ENCODE data around the gene MORC1.
A peak's percentile ranks its signal among the peaks of the same experiment; 100 is the strongest.
"Not testable (repeated sequence)": the region's sequence is repeated elsewhere in the genome, so short reads cannot be mapped to it uniquely, and the experiment has no call there.

The MORC1 gene, protein sequence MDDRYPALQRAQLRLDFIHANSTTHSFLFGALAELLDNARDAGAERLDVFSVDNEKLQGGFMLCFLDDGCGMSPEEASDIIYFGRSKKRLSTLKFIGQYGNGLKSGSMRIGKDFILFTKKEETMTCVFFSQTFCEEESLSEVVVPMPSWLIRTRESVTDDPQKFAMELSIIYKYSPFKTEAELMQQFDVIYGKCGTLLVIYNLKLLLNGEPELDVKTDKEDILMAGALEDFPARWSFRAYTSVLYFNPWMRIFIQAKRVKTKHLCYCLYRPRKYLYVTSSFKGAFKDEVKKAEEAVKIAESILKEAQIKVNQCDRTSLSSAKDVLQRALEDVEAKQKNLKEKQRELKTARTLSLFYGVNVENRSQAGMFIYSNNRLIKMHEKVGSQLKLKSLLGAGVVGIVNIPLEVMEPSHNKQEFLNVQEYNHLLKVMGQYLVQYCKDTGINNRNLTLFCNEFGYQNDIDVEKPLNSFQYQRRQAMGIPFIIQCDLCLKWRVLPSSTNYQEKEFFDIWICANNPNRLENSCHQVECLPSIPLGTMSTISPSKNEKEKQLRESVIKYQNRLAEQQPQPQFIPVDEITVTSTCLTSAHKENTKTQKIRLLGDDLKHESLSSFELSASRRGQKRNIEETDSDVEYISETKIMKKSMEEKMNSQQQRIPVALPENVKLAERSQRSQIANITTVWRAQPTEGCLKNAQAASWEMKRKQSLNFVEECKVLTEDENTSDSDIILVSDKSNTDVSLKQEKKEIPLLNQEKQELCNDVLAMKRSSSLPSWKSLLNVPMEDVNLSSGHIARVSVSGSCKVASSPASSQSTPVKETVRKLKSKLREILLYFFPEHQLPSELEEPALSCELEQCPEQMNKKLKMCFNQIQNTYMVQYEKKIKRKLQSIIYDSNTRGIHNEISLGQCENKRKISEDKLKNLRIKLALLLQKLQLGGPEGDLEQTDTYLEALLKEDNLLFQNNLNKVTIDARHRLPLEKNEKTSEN

DNA sequence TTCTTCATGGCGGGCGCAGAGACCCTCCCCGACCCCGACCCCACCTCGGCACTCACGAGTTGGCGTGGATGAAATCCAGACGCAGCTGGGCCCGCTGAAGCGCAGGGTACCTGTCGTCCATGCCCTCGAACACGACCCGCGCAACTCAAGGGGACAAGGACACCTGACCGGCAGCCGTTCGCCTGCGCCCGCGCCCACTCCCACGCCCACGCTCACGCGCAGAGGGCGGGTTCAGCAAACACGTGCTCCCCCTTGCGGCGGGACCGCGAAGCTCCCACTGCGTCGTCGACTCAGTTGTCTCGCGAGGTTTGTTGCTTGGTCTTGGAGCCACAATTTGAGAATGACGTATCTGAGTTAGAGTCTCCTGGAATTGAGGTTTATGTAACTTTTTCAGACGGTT, at the start of gene MORC1:
TSS of gene MORC1 (minus strand) at position 196 of the 400 bp plus-strand sequence. CDS start at position 121, 75 bp downstream.
- no peak for DNase-seq (ENCODE audit: low spot score)

DNA sequence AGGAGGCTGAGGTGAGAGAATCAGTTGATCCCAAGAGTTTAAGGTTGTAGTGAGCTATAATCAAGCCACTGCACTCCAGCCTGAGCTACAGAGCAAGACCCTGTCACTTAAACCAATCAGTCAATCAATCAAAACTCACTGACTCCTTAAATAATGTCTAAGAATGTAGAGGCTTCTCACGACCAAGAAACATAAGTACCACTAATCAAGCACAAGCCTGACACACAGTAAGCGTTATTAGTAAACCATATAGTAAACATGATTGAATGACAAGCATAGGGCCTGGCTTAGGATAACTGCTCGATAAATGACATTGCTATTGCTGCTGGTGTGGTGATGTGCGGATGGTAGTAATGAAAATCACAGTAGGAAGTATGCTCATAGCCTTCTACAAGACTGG, 48.0 kb upstream of the MORC1 start:
- no peak for DNase-seq (ENCODE audit: low spot score)

DNA sequence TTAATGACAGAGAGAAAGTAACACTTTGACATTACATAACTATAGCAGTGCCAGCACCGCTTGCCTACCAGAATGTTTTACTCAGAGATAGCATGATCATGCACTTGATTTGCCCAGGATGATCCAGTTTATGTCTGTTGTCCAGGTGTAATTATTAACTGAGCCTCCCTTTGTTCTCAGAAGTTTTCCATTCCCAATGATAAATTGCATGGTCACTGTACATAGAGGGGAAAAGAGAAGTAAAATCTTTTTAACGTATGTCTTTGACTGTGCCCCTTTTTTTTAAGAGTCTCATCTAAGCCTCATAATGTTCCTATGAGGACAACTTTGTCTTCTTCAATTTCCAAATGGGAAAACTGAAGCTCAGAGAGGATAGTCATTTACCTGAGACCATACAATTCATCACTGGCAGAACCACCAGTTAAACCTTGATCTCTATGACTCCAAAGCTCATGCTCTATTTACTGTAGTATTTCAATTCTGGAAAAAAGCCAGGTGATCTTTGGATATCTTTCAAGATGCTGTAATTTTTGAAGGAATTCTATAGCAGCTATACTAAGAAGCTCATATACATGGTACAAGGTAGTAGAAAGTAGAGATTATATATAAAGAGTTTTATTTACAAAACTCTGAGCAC, 43.7 kb upstream of the MORC1 start:
- DNase-seq (ENCODE audit: low spot score): no peak

DNA sequence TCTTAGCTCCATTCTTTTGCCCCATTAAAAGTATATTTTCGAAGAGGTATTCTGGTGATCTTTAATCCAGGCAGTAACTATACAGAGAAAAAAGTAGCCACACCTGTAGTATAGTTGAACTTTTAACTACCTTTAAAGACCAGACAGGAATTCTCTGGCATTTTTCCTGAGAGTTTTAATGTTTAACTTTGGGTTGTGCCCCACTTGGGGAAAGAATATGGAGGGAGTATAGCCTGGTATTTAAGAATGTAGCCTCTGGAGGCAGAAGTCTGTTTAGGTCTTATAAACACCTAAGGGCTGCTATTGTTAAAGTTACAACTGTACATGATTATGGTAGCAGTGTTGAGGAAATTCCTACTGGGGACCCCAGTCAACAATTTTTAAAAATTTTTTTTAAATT, 37.9 kb upstream of the MORC1 start:
- no peak for DNase-seq (ENCODE audit: low spot score)

DNA sequence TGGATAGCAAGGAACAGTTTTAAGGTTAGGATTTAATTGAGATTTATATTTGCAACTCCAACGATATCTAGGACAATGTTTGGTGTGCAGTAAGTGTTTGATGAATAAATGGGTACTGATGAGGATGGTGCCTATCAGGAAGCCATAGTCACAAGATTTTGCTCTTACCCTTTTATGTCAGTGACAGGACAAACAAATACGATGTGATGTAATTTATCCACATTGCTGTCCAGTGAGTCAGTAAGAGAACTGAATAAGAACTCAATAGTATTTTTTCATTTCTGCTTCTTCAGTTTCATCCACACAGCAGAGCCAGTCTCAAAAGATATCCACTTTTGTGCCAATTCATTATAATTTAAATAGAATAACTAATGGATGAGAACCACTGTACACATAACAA, 37.0 kb upstream of the MORC1 start:
- DNase-seq (ENCODE audit: low spot score): no peak

DNA sequence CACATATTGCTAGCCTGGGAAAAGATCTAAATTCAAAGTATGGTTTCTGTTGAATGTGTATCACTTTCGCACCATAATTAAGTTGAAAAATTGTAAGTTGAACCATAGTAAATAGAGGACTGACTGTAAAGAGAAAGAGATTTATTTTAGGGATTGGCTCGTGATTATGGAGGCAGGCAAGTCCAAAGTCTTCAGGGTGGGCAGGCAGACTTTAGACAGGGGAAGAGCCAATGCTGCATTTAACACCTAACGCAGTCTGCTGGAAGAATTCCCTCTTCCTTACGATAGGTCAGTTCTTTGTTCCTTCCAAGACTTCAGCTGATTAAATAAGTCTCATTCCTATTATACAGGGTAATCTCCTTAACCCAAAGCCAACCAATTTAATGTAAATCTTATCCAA, 34.4 kb upstream of the MORC1 start:
- DNase-seq (ENCODE audit: low spot score): no peak

DNA sequence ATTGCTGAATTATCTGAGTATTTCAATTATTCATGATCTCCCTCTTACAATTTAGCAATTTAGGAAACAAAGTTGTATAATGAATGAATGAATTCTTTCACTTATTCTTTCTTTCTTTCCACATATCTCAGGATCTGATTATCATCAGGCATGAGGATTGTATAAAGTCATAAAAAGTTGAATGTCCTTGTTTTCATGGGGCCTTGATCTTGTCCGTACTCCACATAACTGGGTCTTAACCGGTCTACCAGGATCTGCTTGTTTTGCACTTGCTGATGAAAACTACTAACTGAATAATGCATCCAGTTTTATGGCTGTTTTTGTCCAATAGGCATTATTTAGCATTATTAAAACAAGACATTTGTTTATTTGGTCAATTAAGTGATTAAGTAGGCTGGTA, 31.1 kb upstream of the MORC1 start:
- DNase-seq (ENCODE audit: low spot score): no peak

DNA sequence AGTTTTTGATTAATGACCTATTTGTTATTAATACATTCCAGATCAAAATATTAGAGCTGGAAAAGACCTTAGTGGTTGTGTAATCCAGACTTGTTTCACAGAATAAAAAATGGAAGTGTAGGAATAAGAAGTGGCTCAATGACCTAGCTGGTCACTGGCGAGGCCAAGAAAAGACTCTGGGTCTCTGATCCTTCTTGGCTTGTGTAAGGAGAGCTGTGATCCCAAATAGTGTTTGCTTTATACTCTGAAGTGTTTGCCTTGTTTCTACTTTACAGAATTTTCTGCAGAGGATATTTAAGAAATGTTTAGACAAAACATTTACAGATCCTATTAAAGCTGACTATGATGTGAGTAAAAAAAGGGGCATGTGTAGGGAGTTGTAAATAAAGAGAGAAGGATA, 25.7 kb upstream of the MORC1 start:
- DNase-seq (ENCODE audit: low spot score): no peak

DNA sequence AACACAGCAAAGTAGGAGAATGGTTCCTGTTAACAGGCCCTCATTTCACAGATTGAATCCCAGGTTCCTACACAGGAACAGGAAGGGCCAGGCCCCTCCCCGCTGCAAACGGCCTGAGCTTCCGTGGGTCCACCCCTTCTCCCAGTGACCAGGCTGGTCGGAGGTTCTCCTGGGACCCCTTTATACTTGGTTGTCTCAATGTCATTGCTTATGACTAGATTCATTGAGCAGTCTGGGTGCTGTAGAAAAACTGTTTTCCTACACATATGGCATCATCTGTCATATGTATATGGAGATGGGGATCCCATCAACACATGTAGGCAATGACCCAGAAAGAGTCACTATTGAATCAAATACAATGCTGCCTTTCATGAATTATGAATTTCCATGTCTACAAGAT, 22.4 kb upstream of the MORC1 start:
- DNase-seq (ENCODE audit: low spot score): no peak

DNA sequence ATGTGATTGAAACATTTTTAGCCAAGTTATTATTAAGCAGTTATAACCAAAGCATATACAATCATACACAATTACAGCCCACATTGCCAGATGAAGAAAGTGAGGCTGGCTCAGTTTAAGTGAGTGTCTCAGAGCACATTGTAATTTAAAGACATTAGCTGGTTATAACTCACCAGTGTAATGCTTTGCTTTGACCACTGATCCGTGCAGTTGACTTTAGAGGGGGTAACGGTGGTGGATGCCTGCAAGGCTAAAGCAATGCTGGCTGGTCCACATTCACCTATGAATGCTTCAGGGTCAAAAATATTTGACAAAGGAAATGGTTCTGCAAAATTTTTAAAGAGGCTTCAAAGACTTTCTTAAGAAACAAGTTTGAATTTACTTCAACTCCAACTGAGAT, 19.8 kb upstream of the MORC1 start:
- no peak for DNase-seq (ENCODE audit: low spot score)

DNA sequence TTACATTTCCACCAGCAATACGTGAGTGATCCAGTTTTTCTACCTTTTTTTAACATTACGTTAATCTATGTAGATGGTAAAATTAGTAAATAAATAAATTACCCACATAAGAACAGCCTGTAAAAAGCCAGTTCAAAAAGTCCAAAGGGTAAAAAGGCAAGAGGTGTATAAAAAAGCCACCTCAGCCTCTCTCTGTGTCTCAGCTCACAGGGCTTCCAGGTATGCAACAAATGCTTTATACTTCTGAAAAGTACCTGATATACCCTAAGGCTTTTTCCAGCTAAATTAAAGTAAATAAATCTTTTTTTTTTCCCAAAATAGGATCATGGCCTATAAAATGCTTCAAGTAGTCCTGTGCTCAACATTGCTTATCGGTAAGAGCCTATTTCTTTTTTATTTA, 18.6 kb upstream of the MORC1 start, which contains the start of gene C3orf85:
TSS of gene C3orf85 (plus strand) at position 197 of the 400 bp plus-strand sequence. CDS start at position 326, 129 bp downstream.
- DNase-seq (ENCODE audit: low spot score): no peak

DNA sequence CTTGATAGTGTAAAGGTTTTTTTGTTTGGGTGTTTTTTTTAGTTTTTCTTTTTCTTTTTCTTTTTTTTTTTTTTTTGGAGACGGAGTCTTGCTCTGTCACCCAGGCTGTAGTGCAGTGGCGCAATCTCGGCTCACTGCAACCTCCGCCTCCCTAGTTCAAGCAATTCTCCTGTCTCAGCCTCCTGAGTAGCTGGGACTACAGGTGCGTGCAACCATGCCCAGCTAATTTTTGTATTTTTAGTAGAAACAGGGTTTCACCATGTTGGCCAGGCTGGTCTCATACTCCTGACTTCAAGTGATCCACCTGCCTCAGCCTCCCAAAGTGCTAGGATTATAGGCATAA, 15.5 kb upstream of the MORC1 start:
- DNase-seq (ENCODE audit: low spot score): not testable (repeated sequence)

DNA sequence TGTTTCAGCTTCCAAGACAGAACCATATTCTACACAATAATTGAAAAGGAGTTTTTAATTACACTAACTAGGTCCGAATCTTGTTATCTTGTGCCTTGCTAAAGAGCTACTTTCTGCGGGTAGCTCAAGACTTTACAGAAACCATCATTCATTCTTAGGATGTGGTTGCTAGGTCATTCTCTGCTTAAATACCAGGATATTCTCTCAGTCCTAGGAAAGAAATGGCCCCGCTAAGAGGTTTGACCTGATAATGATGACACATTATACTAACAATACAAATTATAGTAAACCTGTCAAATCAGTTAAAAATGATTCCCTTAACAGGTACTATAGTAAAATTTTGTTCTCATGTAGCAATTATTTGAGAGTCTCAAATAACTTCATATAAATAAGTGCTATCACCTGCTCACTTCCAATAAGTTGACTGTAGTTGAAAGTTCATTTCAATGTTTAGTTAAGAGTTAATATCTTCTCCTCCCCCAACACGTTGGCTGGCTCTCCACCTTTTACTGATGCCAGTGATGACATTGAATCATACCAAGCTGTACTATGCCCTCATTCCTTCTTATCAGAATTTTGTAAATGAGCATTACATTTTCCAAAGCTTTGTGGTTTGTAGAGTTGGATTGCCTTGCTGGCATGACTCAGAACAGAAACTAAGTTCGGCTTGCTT, 15.0 kb upstream of the MORC1 start:
- no peak for DNase-seq (ENCODE audit: low spot score)

DNA sequence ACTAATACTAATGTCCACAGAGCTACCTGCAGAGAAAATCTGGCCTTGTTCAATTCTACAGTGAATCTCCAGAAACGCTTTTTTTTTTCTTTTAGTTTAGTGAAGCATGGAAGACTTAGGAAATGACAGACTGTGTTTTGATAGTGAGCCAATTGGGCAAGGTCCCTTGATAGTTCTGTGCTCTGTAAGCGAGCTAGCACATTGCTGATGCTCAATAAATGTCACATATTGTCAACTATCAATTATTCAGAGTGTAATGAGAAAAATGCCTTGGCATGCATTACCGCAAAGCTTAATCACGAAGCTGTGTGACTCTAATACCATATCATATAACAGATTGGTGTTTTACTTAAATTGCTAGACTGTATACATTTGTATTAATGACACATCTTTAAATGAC, 13.3 kb upstream of the MORC1 start:
- DNase-seq (ENCODE audit: low spot score): peak; percentile 37

DNA sequence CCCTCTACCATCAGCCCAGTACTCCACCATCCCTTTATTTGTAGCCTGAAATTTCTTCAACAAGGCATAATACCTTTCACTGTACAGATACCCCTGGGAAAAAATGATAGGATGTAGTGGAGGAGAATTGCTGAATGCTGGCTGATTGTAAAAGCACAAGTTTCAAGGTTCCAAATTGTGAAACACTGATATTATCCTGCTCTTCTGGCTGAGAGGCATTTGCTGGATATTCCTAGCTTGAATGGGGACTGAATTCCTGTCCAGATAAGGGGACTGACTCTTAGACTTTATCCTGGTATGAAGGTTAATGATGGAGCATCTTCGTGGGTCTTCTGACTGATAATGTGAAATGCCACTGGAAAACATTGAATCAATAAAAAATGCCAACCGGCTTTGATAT, 9.6 kb upstream of the MORC1 start:
- DNase-seq (ENCODE audit: low spot score): no peak

DNA sequence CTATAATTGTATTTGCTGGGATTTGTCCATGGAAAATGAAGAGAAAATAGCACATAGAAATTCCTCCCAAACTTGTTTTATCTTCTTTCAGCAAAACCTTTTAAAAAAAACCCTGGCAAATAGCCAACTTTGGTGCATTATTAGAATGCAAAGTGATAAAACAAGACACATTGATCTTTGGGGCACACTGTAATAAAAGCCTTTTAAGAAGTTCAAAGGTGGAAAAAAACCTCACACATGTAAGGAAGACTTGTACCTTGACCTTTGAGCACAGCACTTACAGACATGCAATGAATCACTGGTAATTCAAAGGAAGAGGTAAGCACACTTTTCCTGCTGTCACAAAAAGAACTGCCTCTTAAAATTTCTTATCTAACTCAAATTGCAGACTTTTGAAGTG, 8.0 kb upstream of the MORC1 start:
- no peak for DNase-seq (ENCODE audit: low spot score)

DNA sequence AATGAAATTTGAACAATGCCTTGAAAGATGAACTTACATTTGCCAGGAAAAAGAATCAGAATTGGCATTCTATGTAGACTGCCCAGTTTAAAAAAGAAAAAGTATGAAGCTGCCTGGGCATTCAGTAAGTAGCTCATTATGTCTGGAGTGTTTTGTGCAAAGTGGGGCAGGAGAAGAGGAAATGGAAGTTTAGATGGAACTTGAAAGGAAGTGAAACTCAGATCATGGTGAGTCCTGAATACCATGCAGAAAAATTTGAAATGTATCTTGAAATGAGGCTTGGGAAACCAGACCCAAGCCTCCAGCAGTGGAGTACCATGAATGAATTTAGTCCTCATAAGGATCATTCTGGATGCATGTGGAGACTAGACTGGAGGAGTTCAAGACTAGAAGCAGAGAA, 4.8 kb upstream of the MORC1 start:
- no peak for DNase-seq (ENCODE audit: low spot score)

DNA sequence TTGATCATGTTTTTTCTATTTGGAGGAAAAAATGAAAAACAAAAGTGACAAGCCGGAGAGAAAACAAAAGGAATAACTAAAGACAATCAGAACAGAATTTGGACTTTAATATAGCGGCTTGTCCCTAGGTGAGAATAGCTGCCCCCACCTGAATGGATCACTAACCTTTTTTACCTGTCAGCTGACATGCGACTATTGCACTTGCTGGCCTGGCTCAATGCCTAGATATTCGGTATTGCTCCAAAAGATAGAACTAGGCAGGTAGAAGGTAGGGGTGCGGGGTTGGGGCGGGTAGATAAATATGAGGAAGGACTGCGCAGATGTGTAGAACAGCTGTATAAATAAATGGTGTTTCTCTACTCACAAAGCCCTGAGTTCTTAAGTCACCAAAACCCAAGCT, 650 bp upstream of the MORC1 start:
- DNase-seq (ENCODE audit: low spot score): no peak

DNA sequence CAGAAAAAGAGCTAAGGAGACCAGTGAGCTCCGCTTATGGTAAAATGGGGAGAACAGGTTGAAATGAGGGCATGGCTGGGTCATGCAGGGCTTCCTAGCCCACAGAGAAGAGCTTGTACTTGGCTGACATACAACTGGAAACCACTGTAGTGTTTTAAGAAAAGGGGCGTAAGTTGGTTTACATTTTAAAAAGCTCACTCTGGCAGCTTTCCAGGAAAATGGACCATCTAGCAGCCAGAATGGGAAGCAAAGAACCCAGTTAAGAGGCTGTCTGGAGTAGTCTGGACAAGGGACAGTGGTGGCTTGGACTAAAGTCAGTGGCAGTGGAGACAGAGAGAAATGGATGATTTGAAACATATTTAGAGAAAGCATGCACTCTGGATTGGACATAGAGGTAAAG, 1.9 kb downstream of the MORC1 start:
- no peak for DNase-seq (ENCODE audit: low spot score)

DNA sequence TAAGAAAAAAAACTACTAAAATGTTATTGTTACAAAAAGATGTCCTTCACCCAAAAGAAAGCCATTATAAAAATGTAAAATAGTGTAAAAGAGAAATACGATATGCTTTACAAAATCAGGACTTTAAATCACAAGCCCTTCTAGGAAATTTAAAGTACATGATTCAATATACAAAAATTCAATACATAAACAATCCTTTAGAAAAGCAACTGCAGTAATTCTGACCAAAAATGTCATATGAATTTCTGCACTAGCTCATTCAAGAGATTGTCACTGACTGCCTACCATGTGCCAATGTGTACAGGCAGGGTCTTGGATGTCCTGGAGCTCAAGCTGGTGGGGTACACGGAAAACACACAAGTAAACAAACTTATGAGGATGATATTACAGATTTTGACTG, 2.5 kb downstream of the MORC1 start:
- no peak for DNase-seq (ENCODE audit: low spot score)

DNA sequence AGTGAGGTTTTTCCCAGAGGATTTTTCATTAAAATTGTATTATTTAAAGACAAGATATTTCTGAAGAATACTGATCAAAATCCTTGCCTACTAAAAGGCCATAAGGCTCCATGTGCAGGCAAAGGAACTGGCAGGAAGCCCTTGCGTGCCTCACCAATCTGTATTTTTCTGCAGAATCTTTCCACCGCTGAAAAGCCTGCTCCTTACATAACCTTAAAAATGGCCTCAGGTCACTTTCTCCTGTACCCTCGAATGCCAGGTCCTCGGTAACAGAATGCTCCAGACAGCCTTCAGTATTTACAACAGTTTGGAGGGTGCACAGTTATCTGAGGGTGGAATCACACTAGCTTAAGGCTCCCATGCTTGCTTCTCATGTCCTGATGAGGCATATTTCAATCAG, 3.2 kb downstream of the MORC1 start:
- DNase-seq (ENCODE audit: low spot score): no peak

Measured in D341Med (cell line).